RWPE2 (cell line): ENCODE results near the gene CHI3L2.

ENCODE experiments used
- ATAC-seq: fragments of 200-7000 bp; cut with Tn5 transposase; 3 replicates; pipeline ENCODE4 v1.9.1; 2021; ENCODE audit warnings: low read depth
- DNase-seq: peaks from one replicate; pipeline ENCODE4 v3.0.0-alpha.2; 2020; ENCODE audit warnings: low spot score
- H3K27ac ChIP-seq: fragments of 450-650 bp; 2 replicates; pipeline ENCODE4 v1.5.1; 2017; ENCODE audit warnings: mild to moderate bottlenecking; ENCODE audit not compliant: poor library complexity, severe bottlenecking
- H3K27me3 ChIP-seq: fragments of 250-450 bp; sonication (Bioruptor Pico); 2 replicates; pipeline ENCODE4 v1.5.1; 2021; ENCODE audit warnings: mild to moderate bottlenecking, moderate library complexity; ENCODE audit not compliant: insufficient read depth, poor library complexity, severe bottlenecking
- H3K36me3 ChIP-seq: fragments of 250-450 bp; sonication (Bioruptor Pico); 2 replicates; pipeline ENCODE4 v1.5.1; 2020; ENCODE audit warnings: low read depth, mild to moderate bottlenecking, moderate library complexity
- H3K4me1 ChIP-seq: fragments of 250-450 bp; sonication (Bioruptor Pico); 2 replicates; pipeline ENCODE4 v1.5.1; 2021; ENCODE audit warnings: mild to moderate bottlenecking, moderate library complexity; ENCODE audit not compliant: insufficient read depth, poor library complexity, severe bottlenecking
- H3K4me3 ChIP-seq: fragments of 250-450 bp; sonication (Bioruptor Pico); 2 replicates; pipeline ENCODE4 v1.5.1; 2021; ENCODE audit warnings: mild to moderate bottlenecking, moderate library complexity; ENCODE audit not compliant: severe bottlenecking
- H3K9me3 ChIP-seq: fragments of 250-450 bp; sonication (Bioruptor Pico); 2 replicates; pipeline ENCODE4 v1.5.1; 2021; ENCODE audit warnings: mild to moderate bottlenecking, moderate library complexity; ENCODE audit not compliant: severe bottlenecking
- CTCF ChIP-seq: fragments of 450-650 bp; IDR thresholded peaks from one replicate; pipeline ENCODE4 v1.5.1; 2017; ENCODE audit warnings: mild to moderate bottlenecking, moderate library complexity; ENCODE audit not compliant: poor library complexity, severe bottlenecking

CHI3L2 gene

GRCh38 chr1:111256988-111257658 lies 29.6 kb downstream of the CHI3L2 start:
- no peaks in the 10 kb centered on the region for H3K4me1 ChIP-seq
- ATAC-seq = no peak
- no peaks in the 10 kb centered on the region for H3K36me3 ChIP-seq
- H3K27me3 ChIP-seq = peaks cover 19% of the 10 kb centered on the region
- H3K27ac ChIP-seq = no peak overlapping the region
- DNase-seq = no peak
- no peak overlapping the region for H3K4me3 ChIP-seq
- no peak for TF ChIP-seq CTCF
- no peaks in the 10 kb centered on the region for H3K9me3 ChIP-seq

- Histone ChIP-seq H3K9me3 (no peaks in the 10 kb centered on the region), H3K27ac (no peak overlapping the region), H3K4me3 (no peak overlapping the region), H3K36me3 (no peaks in the 10 kb centered on the region), H3K27me3 (peaks cover 56% of the 10 kb centered on the region), H3K4me1 (no peaks in the 10 kb centered on the region)
- no peak for TF ChIP-seq CTCF
- DNase-seq = no peak
- no peak for ATAC-seq
Measured at GRCh38 chr1:111267801-111268508, 40.4 kb downstream of the CHI3L2 start.

- no peaks in the 10 kb centered on the region for H3K36me3 ChIP-seq
- H3K4me3 ChIP-seq = no peak overlapping the region
- no peak for TF ChIP-seq CTCF
- H3K9me3 ChIP-seq = no peaks in the 10 kb centered on the region
- no peak overlapping the region for H3K27ac ChIP-seq
- no peaks in the 10 kb centered on the region for H3K4me1 ChIP-seq
- peaks cover 54% of the 10 kb centered on the region for H3K27me3 ChIP-seq
- ATAC-seq (no peak), DNase-seq (no peak)
Measured at GRCh38 chr1:111269825-111270406, 42.4 kb downstream of the CHI3L2 start.

- TF ChIP-seq CTCF = no peak
- Histone ChIP-seq H3K9me3 (no peaks in the 10 kb centered on the region), H3K4me1 (no peaks in the 10 kb centered on the region), H3K27ac (no peak overlapping the region), H3K27me3 (peaks cover 50% of the 10 kb centered on the region), H3K4me3 (no peak overlapping the region), H3K36me3 (no peaks in the 10 kb centered on the region)
- ATAC-seq = no peak
- DNase-seq = no peak
Measured at GRCh38 chr1:111270771-111271463, 43.4 kb downstream of the CHI3L2 start.
